Endometrium (tissue), 2 donors: ENCODE measurements around the gene SNAP25.

ENCODE experiments used
- FAIRE-seq: peaks from 2 replicates; lab custom pipeline; 2012; peaks lifted over from hg19 to GRCh38; lab: Jason Lieb, UNC
- donor health status: control.
- donor health status: control.

Gene SNAP25

GRCh38 chr20:10304471-10305046 lies 85.9 kb downstream of the SNAP25 start:
- FAIRE-seq, result no peak

- no peak for FAIRE-seq
These were observed 88.1 kb downstream of the SNAP25 start for GRCh38 chr20:10306440-10307358.

DNA sequence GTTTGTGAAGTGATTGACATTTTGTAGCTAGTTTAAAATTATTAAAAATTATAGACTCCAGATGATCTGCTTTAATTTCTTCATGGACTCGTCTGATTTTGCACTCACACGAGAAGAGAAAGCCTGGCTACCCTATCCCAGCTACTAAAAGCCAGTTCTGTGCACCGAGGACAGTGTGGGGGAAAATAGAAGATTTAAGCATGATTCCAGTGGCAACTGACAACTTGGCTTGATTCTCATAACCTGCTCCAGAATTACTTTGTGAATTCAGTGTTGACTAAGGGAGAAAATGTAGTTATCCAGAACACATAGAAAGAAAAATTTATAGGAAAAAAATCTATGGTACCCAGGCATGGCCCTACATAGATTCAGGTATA lies 88.7 kb downstream of the SNAP25 start:
- no peak for FAIRE-seq

GRCh38 chr20:10308652-10309051 lies 90.0 kb downstream of the SNAP25 start:
- FAIRE-seq, result no peak

GRCh38 chr20:10309326-10309725 lies 90.7 kb downstream of the SNAP25 start:
- FAIRE-seq, result no peak

- FAIRE-seq, result no peak
These were observed 93.5 kb downstream of the SNAP25 start for GRCh38 chr20:10312111-10312510.

- FAIRE-seq, result no peak
These were observed 94.6 kb downstream of the SNAP25 start for GRCh38 chr20:10313215-10313614.

GRCh38 chr20:10313701-10314100 lies 95.1 kb downstream of the SNAP25 start:
- FAIRE-seq, result no peak

DNA sequence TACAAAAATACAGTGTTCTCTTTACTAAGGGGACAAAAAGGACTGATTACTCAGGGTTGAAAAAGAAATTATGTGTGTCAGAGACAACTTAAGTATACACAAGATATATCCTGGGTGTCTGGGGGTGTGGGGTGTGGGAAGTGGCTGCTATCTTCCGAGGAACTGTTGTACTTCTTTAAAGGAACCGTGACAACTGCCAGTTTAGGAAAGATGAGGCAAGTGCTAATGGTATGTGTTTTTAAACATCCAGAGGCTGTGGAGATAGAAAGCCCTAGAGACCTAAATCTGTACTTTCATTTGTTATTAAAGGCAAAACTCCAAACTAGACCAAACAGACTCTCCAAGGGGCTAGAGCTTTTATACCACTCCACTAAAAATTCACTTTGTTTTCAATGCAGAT lies 95.6 kb downstream of the SNAP25 start:
- FAIRE-seq, result no peak

DNA sequence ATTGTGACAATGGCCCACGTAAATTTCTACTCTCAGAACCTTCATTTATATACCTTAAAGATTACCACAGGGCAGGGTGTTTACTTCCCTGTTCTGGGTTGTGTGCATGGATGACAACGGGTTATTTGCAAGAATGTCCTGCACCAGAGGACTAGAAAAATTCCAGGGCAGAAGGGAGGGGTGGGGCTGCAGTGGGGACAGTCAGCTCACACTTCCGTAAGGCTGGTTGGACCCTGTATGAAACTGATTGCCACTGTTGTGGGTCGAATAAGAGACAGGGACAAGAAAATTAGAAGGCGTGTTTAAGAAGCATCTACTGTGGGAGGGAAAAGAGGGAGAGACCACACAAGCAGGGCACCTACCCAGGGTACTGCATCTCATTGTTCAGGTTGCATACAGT lies 96.5 kb downstream of the SNAP25 start:
- FAIRE-seq, result no peak

DNA sequence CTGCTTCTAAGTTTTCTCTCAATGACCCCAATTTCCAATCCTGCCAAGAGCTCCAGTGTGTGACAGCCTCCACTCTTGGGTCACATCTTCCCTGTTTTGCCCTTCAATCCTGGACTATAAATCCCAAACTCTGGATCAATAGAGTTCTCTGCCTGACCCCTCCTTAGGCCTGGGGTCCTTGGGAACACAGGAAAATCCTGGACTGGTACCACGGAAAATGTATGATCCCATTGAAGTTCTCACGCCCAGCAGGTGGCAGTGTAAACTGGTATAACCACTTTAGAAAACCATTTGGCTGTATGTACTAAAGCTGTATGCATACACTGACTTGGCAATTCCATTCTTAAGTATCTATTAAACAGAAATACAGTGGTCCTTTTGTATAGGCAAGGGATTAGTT lies 98.0 kb downstream of the SNAP25 start:
- no peak for FAIRE-seq

DNA sequence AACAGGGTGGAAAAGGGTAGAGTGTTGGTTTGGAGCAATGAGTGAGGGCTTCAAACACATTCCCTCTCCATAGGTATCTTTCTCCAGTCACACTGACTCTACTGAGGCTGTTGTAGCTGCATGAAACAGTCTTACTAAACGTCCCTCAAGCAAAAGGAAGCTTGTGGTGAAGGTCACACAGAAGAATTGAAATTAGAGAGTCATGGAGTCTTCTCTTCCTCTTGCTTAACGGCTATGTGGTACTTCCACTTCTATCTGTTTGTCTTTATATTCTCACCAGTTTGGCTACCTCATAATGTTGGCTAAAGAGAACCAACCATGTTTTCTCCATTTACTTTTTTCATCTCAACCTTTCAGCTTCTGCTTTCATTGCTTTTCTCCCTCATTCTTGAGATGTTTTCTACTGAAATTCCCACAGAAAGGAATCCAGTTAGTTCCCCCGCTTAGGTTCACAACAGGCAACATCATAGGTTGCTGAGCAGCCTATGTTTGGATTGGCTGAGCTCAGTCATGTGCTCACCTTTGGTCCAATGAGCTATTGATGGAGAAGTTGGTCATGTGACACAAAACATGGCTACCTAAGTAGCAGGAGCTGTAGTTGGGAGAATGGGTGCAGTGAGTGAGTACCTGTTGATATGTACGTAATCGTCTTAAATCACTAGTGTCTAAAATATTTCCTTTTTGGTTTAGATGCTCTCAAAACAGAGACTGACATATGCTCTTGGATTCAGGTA lies 99.8 kb downstream of the SNAP25 start:
- no peak for FAIRE-seq

GRCh38 chr20:10319855-10320254 lies 101.2 kb downstream of the SNAP25 start:
- FAIRE-seq, result no peak

DNA sequence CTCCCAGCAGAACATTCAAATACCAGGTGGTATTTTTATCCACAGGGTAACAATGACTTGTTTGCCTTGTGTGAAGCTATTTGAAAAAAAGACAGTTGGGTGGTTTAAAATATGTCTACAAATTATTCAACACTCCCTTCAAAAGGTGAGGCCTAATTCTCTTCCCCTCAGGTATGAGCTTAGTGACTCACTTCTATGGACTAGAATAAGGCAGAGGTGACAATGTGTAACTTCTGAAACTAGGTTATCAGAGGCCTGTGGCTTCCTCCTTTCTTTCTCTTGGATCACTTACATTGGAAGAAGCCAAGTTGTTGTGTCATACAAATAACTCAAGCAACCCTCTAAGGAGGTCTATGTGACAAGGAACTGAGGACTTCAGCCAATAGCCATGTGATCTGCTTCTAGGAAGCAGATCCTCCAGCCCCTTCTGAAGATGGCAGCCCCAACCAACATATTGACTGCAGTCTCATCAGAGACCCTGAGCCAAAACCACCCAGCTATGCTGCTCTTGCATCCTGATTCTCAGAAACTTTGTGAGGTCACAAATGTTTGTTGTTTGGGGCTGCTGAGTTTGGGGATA lies 102.6 kb downstream of the SNAP25 start:
- FAIRE-seq, result no peak

DNA sequence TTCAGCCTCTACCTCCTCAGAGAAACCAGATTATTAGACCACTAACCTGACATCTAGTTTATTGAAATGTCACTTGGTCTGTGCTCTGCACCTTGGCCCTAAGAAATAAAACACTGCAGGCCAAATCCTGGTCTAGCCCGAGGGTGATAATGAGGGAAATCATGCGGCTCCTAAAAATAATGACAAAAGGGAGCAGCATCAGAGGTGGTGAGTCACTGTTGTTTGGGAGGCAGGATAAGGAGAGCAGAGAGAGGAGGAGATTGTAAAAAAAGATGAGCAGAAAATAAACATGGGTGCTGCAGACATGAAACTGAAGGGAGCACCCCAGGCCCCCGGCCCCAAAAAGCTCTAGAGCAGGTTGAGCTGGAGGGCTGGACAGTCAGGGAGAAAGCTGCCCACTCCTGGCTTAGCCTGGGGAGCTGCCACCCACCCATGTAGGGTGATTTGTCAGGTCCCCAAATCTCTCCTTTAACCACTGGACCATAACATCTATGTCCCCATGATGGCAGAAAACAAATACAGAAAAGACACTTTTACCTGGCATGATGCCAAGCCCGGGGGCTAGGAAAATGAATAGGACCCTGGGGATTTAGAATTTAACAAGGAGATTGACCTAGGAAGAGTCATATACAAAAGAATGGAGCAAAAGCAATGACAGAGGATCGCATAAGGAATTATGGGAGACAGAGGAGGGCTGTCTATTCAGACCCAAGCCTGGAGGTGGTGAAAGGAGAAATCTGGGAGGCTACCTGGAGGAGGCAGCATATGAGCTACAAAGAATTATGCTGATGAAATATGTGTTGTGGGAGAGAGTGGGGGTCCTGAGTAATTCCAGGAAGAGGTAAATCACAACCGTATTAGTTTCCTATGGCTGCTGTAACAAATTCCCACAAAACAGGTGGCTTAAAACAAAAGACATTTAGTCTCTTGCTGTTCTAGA lies 103.7 kb downstream of the SNAP25 start:
- no peak for FAIRE-seq

DNA sequence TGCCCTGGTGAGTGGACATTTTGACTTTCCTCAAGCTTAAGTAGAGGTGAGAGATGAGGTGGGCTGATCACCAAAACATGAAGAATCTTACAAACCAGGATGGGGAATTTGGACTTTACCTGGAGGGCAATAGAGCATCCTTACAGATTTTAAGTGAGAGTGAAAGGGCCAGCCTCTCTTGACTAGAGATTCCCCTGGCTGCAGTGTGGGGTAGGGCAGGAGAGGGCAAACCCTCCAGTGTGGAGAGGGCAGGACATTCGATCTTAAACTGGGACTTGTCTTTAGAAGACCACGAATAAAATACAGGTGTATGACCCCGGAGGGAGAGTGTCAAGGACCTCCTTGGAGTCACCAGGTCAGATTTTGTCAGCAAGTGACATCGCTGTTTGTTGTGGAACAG lies 105.1 kb downstream of the SNAP25 start:
- FAIRE-seq, result no peak

- FAIRE-seq, result no peak
These were observed 105.7 kb downstream of the SNAP25 start for GRCh38 chr20:10324198-10324847.

DNA sequence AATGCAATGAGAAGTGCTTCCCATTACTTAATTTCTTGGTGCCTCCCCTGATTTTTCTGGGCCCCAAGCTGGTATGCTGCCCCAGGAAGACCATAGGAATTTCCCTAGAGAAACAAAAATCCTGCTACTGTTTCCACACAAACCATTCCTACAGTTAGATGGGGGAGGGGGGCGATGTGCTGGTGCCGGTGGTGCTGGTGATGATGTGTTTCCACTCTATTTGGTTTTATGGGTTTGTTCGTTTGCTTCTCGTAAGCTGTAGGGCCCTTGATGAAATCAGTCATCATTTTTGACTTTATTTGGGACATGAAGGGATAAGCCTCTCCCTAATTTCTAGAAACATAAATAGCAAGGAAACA lies 110.2 kb downstream of the SNAP25 start:
- FAIRE-seq, result no peak

DNA sequence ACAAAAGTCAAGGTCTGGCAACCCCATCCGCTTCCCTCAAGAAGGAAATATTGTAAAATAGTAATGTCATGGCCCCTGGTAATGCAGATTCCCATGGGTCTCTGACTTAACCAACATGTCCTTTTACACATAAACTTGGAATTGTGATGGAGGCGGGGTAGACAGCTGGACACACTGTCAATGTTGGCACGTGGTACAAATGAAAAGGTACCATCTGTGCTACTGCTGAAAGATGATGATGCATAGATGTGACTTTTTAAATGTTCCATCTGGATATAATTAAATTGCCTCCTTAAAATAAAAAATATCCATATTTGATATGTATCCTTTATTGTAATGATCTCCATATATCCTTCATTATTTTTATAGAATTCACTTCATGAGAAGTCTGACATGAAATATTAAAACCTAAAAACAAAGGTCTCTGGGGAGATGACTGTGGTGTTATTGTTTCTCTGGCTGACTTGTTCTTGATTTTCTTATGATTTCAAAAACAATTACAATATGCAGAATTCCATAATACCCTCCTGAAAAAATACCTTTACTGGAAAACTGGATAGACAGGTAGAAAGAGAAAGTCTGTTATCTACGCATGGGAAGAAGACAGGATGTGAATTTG lies 110.9 kb downstream of the SNAP25 start:
- FAIRE-seq, result no peak

GRCh38 chr20:10330071-10330470 lies 111.4 kb downstream of the SNAP25 start:
- FAIRE-seq, result no peak
